GM21528 (cell line): ENCODE measurements around the gene E2F2.

Experiments used
- ATAC-seq: cut with Tn5 transposase; IDR thresholded peaks from one replicate; pipeline ENCODE4 v1.9.1; 2021; ENCODE audit warnings: mild to moderate bottlenecking, moderate library complexity; ENCODE audit not compliant: unreplicated experiment, low FRiP score

Gene E2F2

GRCh38 chr1:23530747-23531561 lies at the start of gene E2F2:
E2F2 (minus strand) TSS chr1:23531233; CDS start chr1:23530793, 440 bp downstream.
- ATAC-seq = peak; percentile 36

GRCh38 chr1:23578997-23579363 lies 47.9 kb upstream of the E2F2 start:
- ATAC-seq = no peak

GRCh38 chr1:23578311-23578996 lies 47.4 kb upstream of the E2F2 start:
- ATAC-seq = no peak

- ATAC-seq = peak; percentile 77
Observed at GRCh38 chr1:23577056-23578004, 46.3 kb upstream of the E2F2 start.

- ATAC-seq = no peak
Observed at GRCh38 chr1:23576338-23577055, 45.5 kb upstream of the E2F2 start.

GRCh38 chr1:23575226-23575810 lies 44.3 kb upstream of the E2F2 start:
- no peak for ATAC-seq

GRCh38 chr1:23574265-23574754 lies 43.3 kb upstream of the E2F2 start:
- ATAC-seq = no peak

GRCh38 chr1:23573574-23574182 lies 42.6 kb upstream of the E2F2 start:
- no peak for ATAC-seq

- no peak for ATAC-seq
Observed at GRCh38 chr1:23571465-23571864, 40.4 kb upstream of the E2F2 start.

GRCh38 chr1:23570001-23570691 lies 39.1 kb upstream of the E2F2 start:
- no peak for ATAC-seq

GRCh38 chr1:23568608-23569383 lies 37.8 kb upstream of the E2F2 start:
- ATAC-seq = no peak

- no peak for ATAC-seq
Observed at GRCh38 chr1:23567996-23568607, 37.1 kb upstream of the E2F2 start.

- ATAC-seq = no peak
Observed at GRCh38 chr1:23567629-23567995, 36.6 kb upstream of the E2F2 start.

GRCh38 chr1:23566304-23566703 lies 35.3 kb upstream of the E2F2 start:
- no peak for ATAC-seq

GRCh38 chr1:23565776-23566175 lies 34.7 kb upstream of the E2F2 start:
- ATAC-seq = no peak

GRCh38 chr1:23564529-23565122 lies 33.6 kb upstream of the E2F2 start:
- no peak for ATAC-seq

- no peak for ATAC-seq
Observed at GRCh38 chr1:23563755-23564374, 32.8 kb upstream of the E2F2 start.
